Liver (tissue), 9 donors: ENCODE measurements around the gene ANKRD60. TPM values are rescaled to one million over a fixed set of nuclear protein-coding genes. Genes with fewer than 3 reads are reported as not detected.

Source experiments
- DNase-seq: peaks from one replicate; pipeline ENCODE4 v3.0.0-alpha.2; 2017; ENCODE audit warnings: low spot score
- H3K27ac ChIP-seq, 2 donors: one replicate each; pipeline ENCODE4 v1.7.0; 2013; ENCODE audit warnings: inconsistent platforms in 2 of 2, low read length in 2 of 2, control low read depth in 1 of 2, low read depth in 1 of 2, mild to moderate bottlenecking in 1 of 2
- H3K27me3 ChIP-seq, 4 donors: one replicate each; pipeline versions ENCODE4 v1.6.1 to v1.7.0; 2013; ENCODE audit warnings: low read length in 3 of 4, inconsistent platforms in 1 of 4, mild to moderate bottlenecking in 1 of 4, moderate library complexity in 1 of 4; ENCODE audit not compliant: control insufficient read depth in 4 of 4, insufficient read depth in 4 of 4
- H3K36me3 ChIP-seq, 4 donors: one replicate each; pipeline versions ENCODE4 v1.6.1 to v1.7.0; 2013; ENCODE audit warnings: low read length in 3 of 4, mild to moderate bottlenecking in 3 of 4, low read depth in 1 of 4, moderate library complexity in 1 of 4; ENCODE audit not compliant: control insufficient read depth in 4 of 4, insufficient read depth in 3 of 4
- H3K4me1 ChIP-seq, 4 donors: one replicate each; pipeline versions ENCODE4 v1.6.1 to v1.7.0; 2013; ENCODE audit warnings: low read length in 3 of 4, mild to moderate bottlenecking in 3 of 4, moderate library complexity in 1 of 4; ENCODE audit not compliant: control insufficient read depth in 4 of 4, insufficient read depth in 4 of 4
- H3K4me3 ChIP-seq, 3 donors: one replicate each; pipeline versions ENCODE4 v1.6.1 to v1.7.0; 2013; ENCODE audit warnings: low read length in 3 of 3, control low read depth in 1 of 3, low read depth in 1 of 3, mild to moderate bottlenecking in 1 of 3
- H3K9ac ChIP-seq, 2 donors: one replicate each; pipeline ENCODE4 v1.7.0; 2013; ENCODE audit warnings: low read length in 2 of 2, mild to moderate bottlenecking in 2 of 2, moderate library complexity in 2 of 2, control low read depth in 1 of 2, low read depth in 1 of 2
- H3K9me3 ChIP-seq, 4 donors: one replicate each; pipeline versions ENCODE4 v1.6.1 to v1.7.0; 2013; ENCODE audit warnings: low read length in 3 of 4; ENCODE audit not compliant: control insufficient read depth in 4 of 4
- EGR1 ChIP-seq, 2 donors: IDR thresholded peaks; 2 replicates each; pipeline ENCODE4 v1.6.1; 2016 to 2018; ENCODE audit warnings: antibody characterized with exemption in 2 of 2, low read depth in 2 of 2
- FOXA1 ChIP-seq: IDR thresholded peaks from 2 replicates; pipeline ENCODE4 v1.6.1; 2016; ENCODE audit warnings: antibody characterized with exemption
- HNF4A ChIP-seq, 2 donors: conservative IDR thresholded peaks; 2 replicates each; pipeline ENCODE4 v1.6.1; 2016; ENCODE audit warnings: antibody characterized with exemption in 2 of 2, mild to moderate bottlenecking in 2 of 2
- HNF4G ChIP-seq: IDR thresholded peaks from 2 replicates; pipeline ENCODE4 v1.6.1; 2016; ENCODE audit warnings: antibody characterized with exemption
- JUND ChIP-seq, 2 donors: IDR thresholded peaks; 2 replicates each; pipeline ENCODE4 v1.6.1; 2016; ENCODE audit warnings: antibody characterized with exemption in 2 of 2
- NR2F2 ChIP-seq: IDR thresholded peaks from 2 replicates; pipeline ENCODE4 v1.6.1; 2016; ENCODE audit warnings: antibody characterized with exemption
- RAD21 ChIP-seq, 2 donors: IDR thresholded peaks; 2 replicates each; pipeline ENCODE4 v1.6.1; 2016; ENCODE audit warnings: antibody characterized with exemption in 2 of 2, mild to moderate bottlenecking in 2 of 2
- RXRA ChIP-seq, 2 donors: IDR thresholded peaks; 2 replicates each; pipeline ENCODE4 v1.6.1; 2017 to 2018; ENCODE audit warnings: antibody characterized with exemption in 2 of 2, mild to moderate bottlenecking in 1 of 2
- SP1 ChIP-seq: IDR thresholded peaks from 2 replicates; pipeline ENCODE4 v1.6.1; 2018; ENCODE audit warnings: antibody characterized with exemption, mild to moderate bottlenecking
- YY1 ChIP-seq: IDR thresholded peaks from 2 replicates; pipeline ENCODE4 v1.6.1; 2016; ENCODE audit warnings: antibody characterized with exemption, mild to moderate bottlenecking
- ZBTB33 ChIP-seq: IDR thresholded peaks from 2 replicates; pipeline ENCODE4 v1.6.1; 2016; ENCODE audit warnings: antibody characterized with exemption
- WGBS: extraction: QIAGEN DNeasy Blood & Tissue Kit; methylation state at CpG from one replicate; pipeline ENCODE4 v1.1.7; 2013; 5-methylcytosine and 5-hydroxymethylcytosine counted together
- polyA plus RNA-seq, 2 donors: library from polyadenylated mRNA; stranded (reverse) in 1 of 2; unstranded in 1 of 2; fragments of 200-250 nt in 1 of 2; fragments of >200 nt in 1 of 2; fragmentation: Nextera tagmentation in 1 of 2; extraction: Ambion mirVana in 1 of 2; gene quantifications; one replicate each; pipeline versions ENCODE4 v1.2.1 to v1.2.3, GENCODE V29; 2013 to 2015
- total RNA-seq, 2 donors: library from RNA; depleted of rRNA; stranded (reverse); fragments of >200 nt; gene quantifications; one replicate each; pipeline ENCODE4 v1.2.3, GENCODE V29; 2014
- TF ChIP-seq, protein P1 (sequence below): IDR thresholded peaks from 2 replicates; pipeline ENCODE4 v1.6.1; 2016; ENCODE audit warnings: antibody characterized with exemption
- TF ChIP-seq, protein P2 (sequence below): fragments of 150-350 bp; IDR thresholded peaks from 2 replicates; pipeline ENCODE4 v1.5.1; 2017; ENCODE audit warnings: improper control_type of control experiment, low read depth, low read length; ENCODE audit not compliant: missing input control
- donor health status: healthy.
- donor health status: healthy.
- donor health status: healthy.
- donor health status: healthy.
- donor health status: healthy.

The ANKRD60 gene
- total and polyA plus RNA-seq, 4 donors, result not detected

DNA sequence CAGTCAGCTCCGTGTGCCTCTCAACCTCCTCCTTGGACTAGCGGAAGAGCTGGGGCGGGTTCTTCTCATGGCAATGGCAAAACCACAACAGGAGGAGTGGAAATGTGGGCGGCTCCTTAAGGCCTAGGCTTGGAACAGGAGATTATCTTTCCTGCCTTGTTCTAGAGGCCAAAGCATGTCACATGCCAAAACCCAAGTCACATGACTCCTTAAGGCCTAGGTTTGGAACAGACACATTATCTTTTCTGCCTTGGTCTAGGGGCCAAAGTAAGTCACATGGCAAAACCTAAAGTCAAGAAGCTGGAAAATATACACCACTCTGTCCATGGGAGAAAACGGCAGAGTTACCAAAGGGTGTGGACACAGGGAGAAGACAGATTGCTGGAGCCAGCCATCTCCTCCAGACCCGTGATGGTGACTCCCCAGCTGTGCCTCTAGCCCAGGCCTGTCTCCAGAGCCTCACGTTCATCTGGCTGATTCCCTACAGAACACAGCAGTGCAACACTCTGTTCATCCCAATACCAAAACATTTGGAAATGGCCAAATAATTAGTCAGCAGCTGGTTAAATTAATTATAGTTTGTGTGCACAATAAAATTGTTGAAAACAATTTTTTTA is 34.2 kb downstream of the ANKRD60 start:
- WGBS, result 79% methylated on average over 7 of the region's 7 CpGs
- no peak overlapping the region for H3K27ac ChIP-seq
- H3K9ac ChIP-seq, result no peak overlapping the region
- DNase-seq, result no peak
- peaks cover 0 to 5% (median 0%) of the 10 kb centered on the region in 4 donors for H3K27me3 ChIP-seq
- H3K9me3 ChIP-seq, result no peaks in the 10 kb centered on the region
- no peak for TF ChIP-seq YY1
- no peak for TF ChIP-seq SP1
- TF ChIP-seq, protein P1, sequence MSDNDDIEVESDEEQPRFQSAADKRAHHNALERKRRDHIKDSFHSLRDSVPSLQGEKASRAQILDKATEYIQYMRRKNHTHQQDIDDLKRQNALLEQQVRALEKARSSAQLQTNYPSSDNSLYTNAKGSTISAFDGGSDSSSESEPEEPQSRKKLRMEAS, result no peak
- TF ChIP-seq EGR1 (IDR thresholded peaks at IDR 0.05; ENCODE audit: low read depth in 2 of 2), result no peak
- no peak for TF ChIP-seq HNF4A (conservative IDR thresholded peaks at IDR 0.05)
- no peak for TF ChIP-seq ZBTB33
- no peak for TF ChIP-seq JUND (IDR thresholded peaks at IDR 0.05)
- TF ChIP-seq RAD21 (IDR thresholded peaks at IDR 0.05), result no peak
- TF ChIP-seq FOXA1, result no peak
- TF ChIP-seq RXRA (IDR thresholded peaks at IDR 0.05), result no peak
- TF ChIP-seq HNF4G, result no peak
- TF ChIP-seq NR2F2, result no peak
- TF ChIP-seq, protein P2, sequence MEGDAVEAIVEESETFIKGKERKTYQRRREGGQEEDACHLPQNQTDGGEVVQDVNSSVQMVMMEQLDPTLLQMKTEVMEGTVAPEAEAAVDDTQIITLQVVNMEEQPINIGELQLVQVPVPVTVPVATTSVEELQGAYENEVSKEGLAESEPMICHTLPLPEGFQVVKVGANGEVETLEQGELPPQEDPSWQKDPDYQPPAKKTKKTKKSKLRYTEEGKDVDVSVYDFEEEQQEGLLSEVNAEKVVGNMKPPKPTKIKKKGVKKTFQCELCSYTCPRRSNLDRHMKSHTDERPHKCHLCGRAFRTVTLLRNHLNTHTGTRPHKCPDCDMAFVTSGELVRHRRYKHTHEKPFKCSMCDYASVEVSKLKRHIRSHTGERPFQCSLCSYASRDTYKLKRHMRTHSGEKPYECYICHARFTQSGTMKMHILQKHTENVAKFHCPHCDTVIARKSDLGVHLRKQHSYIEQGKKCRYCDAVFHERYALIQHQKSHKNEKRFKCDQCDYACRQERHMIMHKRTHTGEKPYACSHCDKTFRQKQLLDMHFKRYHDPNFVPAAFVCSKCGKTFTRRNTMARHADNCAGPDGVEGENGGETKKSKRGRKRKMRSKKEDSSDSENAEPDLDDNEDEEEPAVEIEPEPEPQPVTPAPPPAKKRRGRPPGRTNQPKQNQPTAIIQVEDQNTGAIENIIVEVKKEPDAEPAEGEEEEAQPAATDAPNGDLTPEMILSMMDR, result no peak
- H3K4me1 ChIP-seq, result no peaks in the 10 kb centered on the region
- no peaks in the 10 kb centered on the region for H3K36me3 ChIP-seq
- no peak overlapping the region for H3K4me3 ChIP-seq

GRCh38 chr20:58192567-58192966 is 35.9 kb downstream of the ANKRD60 start:
- WGBS, result 49% methylated on average over 5 of the region's 5 CpGs
- H3K4me3 ChIP-seq, result no peak overlapping the region
- H3K27ac ChIP-seq, result no peak overlapping the region
- H3K9me3 ChIP-seq, result no peaks in the 10 kb centered on the region
- peak in 1 of 2 donors; percentile 39 for TF ChIP-seq RAD21 (IDR thresholded peaks at IDR 0.05)
- TF ChIP-seq, protein P2, result peak; percentile 44
- no peak for TF ChIP-seq HNF4A (conservative IDR thresholded peaks at IDR 0.05)
- H3K9ac ChIP-seq, result no peak overlapping the region
- no peaks in the 10 kb centered on the region for H3K4me1 ChIP-seq
- peaks cover 0 to 5% (median 0%) of the 10 kb centered on the region in 4 donors for H3K27me3 ChIP-seq
- H3K36me3 ChIP-seq, result no peaks in the 10 kb centered on the region
- peak; percentile 37 for DNase-seq
